NCI-H510A treated with DMSO at 0.1 percent for 48 hours (cell line): ENCODE measurements around the gene MBD4.
A peak's percentile ranks its signal among the peaks of the same experiment; 100 is the strongest.

Source experiments
- DNase-seq: peaks from one replicate; lab custom pipeline; 2025; lab: John Stamatoyannopoulos, UW

MBD4 gene

DNA sequence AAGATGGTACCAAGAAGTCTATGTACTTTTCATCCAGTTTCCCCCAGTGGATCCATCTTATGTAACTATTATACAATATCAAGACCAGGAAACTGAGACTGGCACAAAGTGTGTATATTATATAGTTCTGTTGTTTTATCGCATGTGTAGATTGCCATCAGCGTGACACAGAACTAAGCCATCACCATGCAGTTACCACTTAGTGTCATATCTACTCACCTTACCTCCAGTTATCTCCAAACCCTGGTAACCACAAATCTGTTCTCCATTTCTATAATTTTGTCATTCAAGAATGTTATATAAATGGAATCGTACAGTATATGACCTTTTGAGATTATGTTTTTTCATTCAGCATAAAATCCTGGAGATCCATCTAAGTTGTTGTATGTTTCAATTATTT is 23.3 kb upstream of the MBD4 start:
- DNase-seq: no peak

DNA sequence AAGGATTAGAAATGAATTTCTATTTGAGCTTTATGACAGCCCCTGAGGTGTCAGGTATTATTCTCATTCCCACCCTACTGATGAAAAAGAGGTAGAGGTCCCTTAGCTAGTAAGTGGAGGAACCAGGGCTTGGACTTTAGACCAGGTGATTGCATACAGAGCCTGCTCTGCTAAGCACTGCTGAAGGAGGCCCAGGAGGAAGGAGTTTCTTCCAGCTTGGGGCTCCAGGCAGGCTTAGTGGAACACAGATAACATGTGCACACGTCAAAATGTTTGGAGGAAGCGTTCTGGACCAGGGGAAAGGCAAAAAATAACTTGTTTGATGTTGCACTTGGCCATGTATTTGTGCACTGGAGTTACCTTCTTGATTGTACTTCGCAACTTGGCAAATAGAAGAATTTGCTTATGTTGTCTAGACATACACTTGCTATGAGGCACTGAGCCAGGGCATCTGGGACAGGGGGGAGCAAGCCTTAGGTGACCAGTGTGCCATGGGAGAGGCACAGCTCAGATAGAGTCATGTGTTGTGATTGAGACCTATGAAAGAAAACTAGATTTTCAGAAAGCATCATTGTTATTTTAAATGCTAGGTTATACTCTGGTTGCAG is 22.7 kb upstream of the MBD4 start:
- DNase-seq: no peak

GRCh38 chr3:129461461-129462146 is 21.9 kb upstream of the MBD4 start:
- no peak for DNase-seq

- no peak for DNase-seq
These were observed 21.3 kb upstream of the MBD4 start for GRCh38 chr3:129461022-129461421.

DNA sequence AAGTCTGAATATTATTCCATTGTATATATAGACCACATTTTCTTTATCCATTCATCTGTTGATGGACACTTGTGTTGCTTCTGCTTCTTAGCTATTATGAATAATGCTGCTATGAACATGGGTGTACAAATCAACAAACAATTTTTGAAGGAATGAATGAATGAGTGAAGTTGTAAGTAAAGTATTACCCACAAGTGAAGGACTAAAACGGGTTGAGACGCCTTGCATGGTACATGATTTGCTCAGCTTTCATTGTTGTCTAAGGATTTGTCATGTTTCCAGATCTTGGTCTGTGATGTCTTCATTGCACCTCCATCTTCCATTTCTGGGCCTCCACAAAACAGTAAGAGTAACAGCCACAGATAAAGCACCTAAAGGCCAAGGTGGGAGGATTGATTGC is 20.8 kb upstream of the MBD4 start:
- DNase-seq: no peak

- DNase-seq: no peak
These were observed 20.4 kb upstream of the MBD4 start for GRCh38 chr3:129460155-129460554.

DNA sequence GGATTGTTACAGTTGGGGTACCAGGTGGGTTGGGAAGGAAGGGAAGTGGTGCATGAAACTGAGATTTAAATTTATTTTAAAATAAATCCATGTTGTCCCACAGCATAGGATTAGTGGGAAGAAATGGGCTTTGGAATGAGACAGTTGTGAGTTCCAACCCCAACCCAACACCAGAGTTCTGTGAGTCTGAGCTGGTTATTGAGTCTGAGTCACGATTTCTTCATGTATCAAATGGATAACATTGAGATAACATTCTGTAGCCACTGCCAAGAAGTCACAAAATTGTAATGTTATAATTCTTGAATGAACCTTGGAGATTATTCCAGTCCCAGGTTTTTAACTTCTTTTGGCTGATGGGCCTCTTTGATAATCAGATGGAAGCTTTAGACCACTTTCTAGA is 14.0 kb upstream of the MBD4 start:
- DNase-seq: no peak

- no peak for DNase-seq
These were observed 9.7 kb upstream of the MBD4 start for GRCh38 chr3:129449279-129450115.

DNA sequence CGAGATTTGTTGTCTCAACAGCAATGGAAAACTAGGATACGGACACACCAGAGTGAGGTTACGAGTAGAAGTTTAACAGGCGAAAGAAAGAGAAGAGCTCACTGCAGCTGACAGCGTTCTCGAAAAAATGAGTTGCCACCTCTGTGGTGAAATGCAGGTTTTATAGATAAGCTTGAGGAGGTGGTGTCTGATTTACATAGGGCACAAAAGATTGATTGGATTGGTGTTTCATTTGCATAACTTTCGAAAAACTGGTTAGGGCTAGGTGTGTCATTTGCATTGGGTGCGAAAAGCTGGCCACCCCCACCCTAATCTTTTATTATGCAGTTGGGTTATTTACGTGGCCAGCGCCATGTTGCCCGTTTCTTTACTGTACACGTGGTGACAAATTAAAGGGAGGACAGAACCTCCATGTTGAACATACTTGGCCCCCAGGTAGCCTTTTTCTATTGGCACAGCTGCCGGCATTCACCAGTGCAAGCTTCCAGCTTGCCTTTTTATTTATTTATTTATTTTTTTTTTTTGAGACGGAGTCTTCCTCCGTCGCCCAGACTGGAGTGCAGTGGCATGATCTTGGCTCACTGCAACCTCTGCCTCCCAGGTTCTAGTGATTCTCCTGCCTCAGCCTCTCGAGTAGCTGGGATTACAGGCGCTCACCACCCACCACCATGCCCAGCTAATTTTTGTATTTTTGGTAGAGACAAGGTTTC is 8.6 kb upstream of the MBD4 start:
- no peak for DNase-seq

DNA sequence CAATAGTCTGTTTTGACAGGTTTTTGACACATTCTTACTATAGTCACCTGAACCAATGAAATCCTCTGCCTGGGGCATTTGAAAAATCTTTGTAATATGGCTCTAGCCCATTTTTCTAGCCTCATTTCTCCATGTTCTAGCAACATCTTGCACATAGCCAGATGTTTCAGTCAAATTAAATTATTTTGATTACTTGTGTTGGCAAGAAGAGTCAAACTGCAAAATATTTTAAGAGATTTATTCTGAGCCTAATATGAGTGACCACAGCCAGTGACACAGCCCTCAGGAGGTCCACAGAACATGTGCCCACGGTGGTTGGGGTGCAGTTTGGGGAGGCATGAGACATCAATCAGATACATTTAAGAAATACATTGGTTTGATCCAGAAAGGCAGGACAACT is 7.2 kb upstream of the MBD4 start:
- DNase-seq: no peak

DNA sequence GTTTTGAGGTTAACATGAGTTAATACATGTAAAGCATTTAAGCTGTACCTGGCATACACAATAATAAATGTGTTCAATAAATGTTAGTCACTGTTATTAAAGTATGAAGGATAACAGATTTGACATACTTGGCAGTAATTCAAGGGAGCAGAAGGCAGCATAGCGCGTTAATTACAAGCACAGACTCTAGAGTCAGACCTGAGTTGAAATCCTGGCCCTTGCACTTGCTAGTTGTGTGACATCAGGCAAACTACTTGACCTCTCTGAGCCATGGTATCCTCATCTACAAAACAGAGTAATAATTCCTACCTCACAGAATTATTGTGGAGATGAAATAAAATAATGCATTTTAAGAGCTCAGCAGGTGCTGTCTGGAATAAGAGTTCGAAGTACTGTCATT is 5.7 kb upstream of the MBD4 start:
- no peak for DNase-seq

- no peak for DNase-seq
These were observed 3.2 kb upstream of the MBD4 start for GRCh38 chr3:129442947-129443346.

DNA sequence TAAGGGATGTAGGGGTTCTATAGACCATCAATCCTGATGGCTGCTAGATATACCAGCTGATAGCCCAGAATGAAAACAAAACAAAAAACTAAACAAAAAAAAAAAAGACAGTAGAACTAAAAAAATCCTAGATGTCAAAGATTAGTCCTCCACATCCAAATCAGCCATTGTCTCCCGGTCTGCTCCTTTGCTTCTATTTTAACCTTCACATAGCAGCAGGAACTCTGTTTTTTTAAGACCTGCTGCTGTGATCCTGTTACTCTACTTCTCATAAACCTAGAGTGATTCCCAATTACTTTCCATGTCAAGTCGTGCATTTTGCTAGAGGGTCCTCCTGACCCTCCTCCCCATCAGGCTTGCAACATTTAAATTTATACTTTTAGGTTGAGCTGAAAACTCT is 2.7 kb upstream of the MBD4 start:
- no peak for DNase-seq

DNA sequence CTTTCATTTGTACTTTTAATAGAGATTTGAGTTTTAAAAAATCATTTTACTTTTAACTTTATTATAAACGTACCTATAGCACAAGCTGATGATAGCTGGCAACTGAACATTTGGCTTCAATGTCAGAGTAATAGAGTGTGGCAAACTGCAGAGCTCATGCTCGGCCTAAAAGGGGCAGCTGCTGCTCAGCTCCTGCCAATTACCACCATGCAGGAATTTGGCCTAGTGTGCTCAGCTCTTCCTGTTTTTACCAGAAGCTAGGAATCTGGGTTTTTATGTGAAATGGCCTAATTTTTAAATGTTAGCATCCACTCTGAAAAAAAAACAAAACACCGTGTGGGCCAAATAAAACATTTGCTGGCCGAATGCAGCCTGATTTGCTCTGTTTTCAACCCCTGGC is 2.0 kb upstream of the MBD4 start:
- DNase-seq: no peak

DNA sequence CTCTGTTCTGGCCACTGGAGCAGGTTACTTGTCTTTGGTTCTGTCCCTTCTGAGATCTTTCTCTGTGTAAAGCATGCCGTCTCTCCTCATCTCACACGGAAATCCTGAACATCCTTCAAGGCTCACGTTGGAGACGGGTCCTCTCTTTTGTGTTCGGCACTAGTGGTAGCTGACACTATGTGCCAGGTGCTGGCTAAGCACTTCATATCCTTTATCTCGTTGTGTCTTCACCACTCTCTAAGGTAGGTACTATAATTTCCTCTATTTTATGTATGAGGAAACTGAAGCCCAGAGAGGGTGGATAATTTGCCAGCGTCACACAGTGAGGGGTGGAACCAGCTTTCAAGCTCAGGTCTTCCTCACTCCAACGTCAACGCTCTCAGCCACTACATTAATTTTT is 1.5 kb upstream of the MBD4 start:
- DNase-seq: no peak

GRCh38 chr3:129440618-129441190 is 956 bp upstream of the MBD4 start:
- DNase-seq: no peak

- DNase-seq: peak; percentile 7
These were observed 427 bp downstream of the MBD4 start for GRCh38 chr3:129439226-129439816.

GRCh38 chr3:129435367-129435766 is 4.4 kb downstream of the MBD4 start:
- no peak for DNase-seq

GRCh38 chr3:129434140-129434539 is 5.6 kb downstream of the MBD4 start:
- DNase-seq: no peak

DNA sequence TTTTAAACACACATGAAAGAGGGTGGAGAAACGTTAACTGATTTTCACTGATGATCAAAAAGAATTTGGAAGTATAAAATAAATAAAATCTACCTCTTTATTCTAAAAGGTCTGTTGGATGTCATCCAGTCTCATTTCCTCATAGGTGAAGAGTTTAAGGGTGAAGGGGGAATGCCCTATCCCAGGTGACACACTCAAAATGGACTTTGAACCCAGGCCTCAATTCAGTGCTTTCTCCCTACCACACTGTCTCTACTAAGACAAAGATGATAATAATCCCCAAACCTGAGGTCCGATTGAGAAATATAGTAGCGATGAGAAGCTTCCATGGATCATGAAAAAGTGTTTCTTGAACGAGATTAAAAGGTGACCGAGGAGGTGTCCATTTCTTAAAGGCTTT is 6.2 kb downstream of the MBD4 start:
- DNase-seq: no peak

- no peak for DNase-seq
These were observed 7.1 kb downstream of the MBD4 start for GRCh38 chr3:129432671-129433070.

GRCh38 chr3:129432036-129432435 is 7.7 kb downstream of the MBD4 start:
- no peak for DNase-seq
